GM21737 (cell line): ENCODE measurements around the gene PRPF39.
"Not testable (repeated sequence)": the region's sequence is repeated elsewhere in the genome, so short reads cannot be mapped to it uniquely, and the experiment has no call there.

Experiments
- ATAC-seq: cut with Tn5 transposase; IDR thresholded peaks from one replicate; pipeline ENCODE4 v1.9.1; 2021; ENCODE audit warnings: mild to moderate bottlenecking, moderate library complexity; ENCODE audit not compliant: unreplicated experiment

Gene PRPF39

GRCh38 chr14:45083976-45084722 lies at the start of gene PRPF39:
Gene PRPF39, plus strand, starts transcription at chr14:45084116. Its CDS starts 11,124 bp downstream, at chr14:45095240.
- ATAC-seq: peak; percentile 78

- ATAC-seq: no peak
These were observed 49.2 kb upstream of the PRPF39 start for GRCh38 chr14:45034730-45035129.

DNA sequence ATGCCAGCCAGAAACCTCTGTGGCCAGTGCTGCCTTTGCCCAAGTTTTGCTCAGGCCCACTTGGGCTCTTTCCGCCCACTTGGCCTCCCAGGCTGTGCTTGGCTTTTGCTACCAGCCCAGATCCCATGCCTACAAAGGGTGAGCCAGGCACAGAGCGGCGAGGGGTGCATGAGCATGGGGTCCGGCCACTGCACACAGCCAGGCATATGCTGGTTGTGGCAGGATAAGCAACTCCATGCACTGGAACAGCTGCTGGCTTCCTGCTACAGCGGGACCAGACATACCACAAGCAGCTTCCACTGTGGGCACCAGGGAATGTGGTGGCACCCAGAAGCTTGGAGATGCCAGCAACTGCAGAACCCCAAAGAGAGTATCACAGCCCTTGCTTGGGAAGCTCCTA lies 45.7 kb upstream of the PRPF39 start:
- ATAC-seq: no peak

- ATAC-seq: no peak
These were observed 45.1 kb upstream of the PRPF39 start for GRCh38 chr14:45038865-45039264.

DNA sequence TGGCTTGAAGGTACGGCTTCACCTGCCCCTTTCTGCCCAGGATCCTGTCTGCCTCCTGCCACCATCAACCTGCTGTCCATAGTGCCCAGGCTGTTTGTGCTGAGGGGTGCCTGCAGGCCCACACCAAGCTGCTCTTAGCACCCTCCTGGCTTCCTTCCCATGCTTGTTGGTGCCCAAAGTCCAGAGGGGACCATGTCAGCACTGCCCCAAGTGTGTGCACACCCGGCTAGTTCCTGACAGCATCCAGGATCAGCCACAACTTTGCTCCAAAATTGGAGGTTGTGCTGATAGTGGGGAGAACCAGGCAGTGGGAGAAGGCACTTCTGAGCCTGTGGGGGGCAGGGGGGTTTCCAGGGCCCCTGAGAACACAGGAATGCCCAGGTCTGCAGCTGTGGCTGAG lies 44.5 kb upstream of the PRPF39 start:
- no peak for ATAC-seq

- no peak for ATAC-seq
These were observed 42.3 kb upstream of the PRPF39 start for GRCh38 chr14:45041641-45042040.

DNA sequence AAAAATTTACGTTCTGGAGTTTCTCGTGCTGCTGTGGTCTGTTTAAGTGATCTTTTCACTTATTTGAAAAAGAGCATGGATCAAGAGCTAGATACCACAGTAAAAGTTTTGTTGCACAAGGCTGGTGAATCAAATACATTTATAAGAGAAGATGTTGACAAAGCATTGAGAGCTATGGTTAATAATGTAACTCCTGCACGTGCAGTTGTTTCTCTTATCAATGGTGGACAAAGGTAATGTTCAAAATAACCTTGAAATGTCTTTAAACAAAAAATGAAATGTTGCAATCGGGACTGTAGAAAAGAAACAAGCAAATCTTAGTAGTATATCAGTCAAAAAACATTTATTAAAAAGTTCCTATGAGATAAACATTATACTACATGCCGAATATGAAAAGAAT lies 39.3 kb upstream of the PRPF39 start:
- ATAC-seq: no peak

DNA sequence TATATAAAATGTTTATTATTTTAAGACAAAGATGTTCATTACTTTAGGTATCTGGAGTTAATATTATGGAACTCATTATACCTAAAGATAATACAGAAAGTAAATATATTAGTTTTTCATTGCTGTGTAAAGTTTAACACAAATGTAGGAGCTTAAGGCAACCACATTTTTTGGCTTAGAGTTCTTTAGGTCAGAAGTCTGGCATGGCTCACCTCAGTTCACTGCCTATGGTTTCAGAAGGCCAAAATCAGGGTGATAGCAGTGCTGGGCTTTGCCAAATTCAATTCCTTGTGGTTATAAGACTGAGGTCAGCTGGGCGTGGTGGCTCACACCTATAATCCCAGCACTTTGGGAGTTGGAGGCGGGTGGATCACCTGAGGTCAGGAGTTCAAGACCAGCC lies 35.5 kb upstream of the PRPF39 start:
- ATAC-seq: no peak

DNA sequence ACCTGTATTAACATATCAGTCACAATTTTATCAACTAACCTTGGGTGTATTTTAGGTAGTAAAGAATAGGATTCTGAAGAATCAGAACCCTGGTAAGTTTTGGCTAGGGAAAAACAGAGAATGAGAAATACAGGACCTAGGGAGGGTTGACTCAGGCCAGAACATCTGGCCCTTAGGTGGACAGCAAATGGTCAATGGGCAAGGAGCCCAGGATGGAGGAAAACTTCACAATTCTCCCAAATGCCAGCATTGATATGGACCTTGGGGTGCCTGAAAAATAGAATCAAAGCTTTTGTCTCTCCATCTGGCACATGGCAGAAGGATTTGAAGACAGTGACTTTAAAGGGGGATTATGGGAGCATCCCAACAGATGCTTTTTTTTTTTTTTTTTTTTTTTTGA lies 32.7 kb upstream of the PRPF39 start:
- ATAC-seq: no peak

- ATAC-seq: no peak
These were observed 32.0 kb upstream of the PRPF39 start for GRCh38 chr14:45051896-45052295.

GRCh38 chr14:45057349-45057748 lies 26.6 kb upstream of the PRPF39 start:
- no peak for ATAC-seq

DNA sequence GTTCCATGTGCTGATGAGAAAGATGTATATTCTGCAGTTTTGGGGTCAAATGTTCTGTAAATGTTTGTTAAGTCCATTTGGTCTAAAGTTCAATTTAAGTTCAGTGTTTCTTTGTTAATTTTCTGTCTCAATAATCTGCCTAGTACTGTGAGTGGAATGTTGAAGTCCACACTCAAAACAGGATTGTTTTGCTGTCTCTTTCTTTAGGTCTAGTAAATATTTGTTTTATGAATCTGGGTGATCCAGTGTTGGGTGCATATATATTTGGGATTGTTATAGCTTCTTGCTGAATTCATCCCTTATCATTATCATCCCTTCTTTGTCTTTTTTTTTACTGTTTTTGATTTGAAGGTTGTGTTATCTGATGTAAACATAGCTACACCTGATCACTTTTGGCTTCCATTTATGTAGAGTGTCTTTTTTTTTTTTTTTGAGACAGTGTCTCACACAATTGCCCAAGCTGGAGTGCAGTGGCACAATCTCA lies 26.0 kb upstream of the PRPF39 start:
- no peak for ATAC-seq

- ATAC-seq: no peak
These were observed 23.4 kb upstream of the PRPF39 start for GRCh38 chr14:45060551-45060950.

DNA sequence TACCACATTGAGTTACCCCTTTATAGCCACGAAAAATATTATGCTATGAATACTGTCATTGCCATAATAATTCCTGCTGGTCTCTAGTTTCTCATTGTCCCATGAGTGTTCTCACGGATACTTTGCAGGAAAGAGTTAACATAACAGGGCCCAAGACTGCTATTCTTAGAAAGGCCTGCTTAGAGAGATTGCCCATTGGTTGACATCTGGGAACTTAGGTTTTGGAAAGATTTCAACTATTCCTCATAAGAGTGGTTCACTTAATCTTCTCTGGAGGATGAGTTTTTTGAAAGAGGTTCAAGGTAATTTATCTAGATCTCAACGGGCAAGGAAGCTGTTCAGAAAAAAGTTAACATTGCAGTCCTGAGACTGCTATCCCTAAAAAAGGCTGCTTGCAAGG lies 18.4 kb upstream of the PRPF39 start:
- no peak for ATAC-seq

GRCh38 chr14:45065956-45066355 lies 18.0 kb upstream of the PRPF39 start:
- ATAC-seq: no peak

DNA sequence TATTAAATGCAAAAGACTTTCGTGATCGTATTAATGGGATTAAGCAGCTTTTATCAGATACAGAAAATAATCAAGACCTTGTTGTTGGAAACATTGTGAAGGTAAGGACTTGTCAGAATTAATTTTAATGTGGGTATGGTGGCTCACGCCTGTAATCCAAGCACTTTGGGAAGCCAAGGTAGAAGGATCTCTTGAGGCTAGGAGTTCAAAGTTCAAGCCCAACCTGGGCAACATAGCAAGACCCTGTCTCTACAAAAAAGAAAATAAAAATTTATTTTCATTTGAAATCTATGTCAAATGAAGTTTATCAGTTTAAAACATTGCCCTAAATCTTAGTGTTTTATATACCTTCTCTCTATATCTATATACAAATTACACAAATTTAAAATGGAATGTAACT lies 17.2 kb upstream of the PRPF39 start:
- no peak for ATAC-seq

GRCh38 chr14:45068396-45068795 lies 15.5 kb upstream of the PRPF39 start:
- no peak for ATAC-seq

- ATAC-seq: no peak
These were observed 13.7 kb upstream of the PRPF39 start for GRCh38 chr14:45070215-45070614.

DNA sequence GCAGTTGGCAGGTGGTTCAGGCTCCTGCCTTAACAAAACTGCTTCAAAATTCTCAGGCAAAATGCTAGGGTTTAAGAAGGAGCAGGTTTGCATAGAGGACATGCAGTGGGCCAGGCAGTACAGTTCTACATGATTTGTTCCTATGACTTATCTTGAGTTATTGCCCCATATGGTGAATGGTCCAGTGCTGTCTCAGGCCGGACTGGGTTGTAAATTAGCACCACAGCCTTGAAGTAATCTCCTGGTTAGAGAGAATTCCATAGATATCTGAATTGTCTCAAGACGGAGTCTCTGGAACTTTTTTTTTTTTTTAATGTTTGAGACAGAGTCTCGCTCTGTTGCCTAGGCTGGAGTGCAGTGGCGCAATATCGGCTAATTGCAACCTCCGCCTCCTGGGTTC lies 11.8 kb upstream of the PRPF39 start:
- no peak for ATAC-seq

DNA sequence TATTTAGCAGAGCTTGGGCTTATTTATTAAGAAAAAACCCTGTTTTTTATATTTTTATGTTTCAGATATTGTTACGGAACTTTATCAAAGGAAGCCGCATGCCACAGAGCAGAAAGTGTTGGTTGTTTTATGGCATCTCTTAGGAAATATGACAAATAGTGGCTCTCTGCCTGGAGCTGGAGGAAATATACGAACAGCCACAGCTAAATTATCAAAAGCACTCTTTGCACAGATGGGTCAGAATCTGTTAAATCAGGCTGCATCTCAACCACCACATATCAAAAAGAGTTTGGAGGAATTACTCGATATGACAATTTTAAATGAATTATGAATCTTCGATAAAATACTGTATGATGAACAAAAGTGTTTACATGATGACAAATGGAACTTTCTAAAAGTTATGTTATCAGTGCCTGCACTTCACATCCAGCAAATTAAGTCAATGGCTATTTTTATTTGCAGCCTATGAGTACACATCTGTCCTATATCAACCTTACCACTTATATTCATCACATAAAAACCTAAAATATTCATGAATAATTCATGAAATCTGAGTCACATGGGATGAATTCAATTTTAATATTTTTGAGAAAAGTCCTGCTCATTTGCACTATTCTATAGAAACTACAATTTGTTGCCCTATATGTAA lies 10.6 kb upstream of the PRPF39 start:
- no peak for ATAC-seq

GRCh38 chr14:45078323-45078722 lies 5.6 kb upstream of the PRPF39 start:
- no peak for ATAC-seq

DNA sequence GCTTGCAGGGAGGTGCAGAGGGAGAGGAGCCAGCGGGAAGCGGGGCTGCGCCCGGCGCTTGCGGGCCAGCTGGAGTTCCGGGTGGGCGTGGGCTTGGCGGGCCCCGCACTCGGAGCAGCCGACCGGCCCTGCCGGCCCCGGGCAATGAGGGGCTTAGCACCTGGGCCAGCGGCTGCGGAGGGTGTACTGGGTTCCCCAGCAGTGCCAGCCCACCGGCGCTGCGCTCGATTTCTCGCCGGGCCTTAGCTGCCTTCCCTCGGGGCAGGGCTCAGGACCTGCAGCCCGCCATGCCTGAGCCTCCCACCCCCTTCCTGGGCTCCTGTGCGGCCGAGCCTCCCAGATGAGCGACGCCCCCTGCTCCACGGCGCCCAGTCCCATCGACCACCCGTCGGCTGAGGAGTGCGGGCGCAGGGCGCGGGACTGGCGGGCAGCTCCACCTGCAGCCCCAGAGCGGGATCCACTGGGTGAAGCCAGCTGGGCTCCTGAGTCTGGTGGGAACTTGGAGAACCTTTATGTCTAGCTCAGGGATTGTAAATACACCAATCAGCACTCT lies 3.4 kb upstream of the PRPF39 start:
- not testable (repeated sequence) for ATAC-seq
